Measurements from ENCODE around the gene HDAC9.

GRCh38 chr7:18534481-18534880, 38.9 kb downstream of the HDAC9 start:
- TF ChIP-seq CTCF (IDR thresholded peaks at IDR 0.05) (no peak), POLR2A (IDR thresholded peaks at IDR 0.05) (no peak)
